22Rv1 (cell line): ENCODE data around the gene MCRIP1.

Experiments used
- ZFX ChIP-seq: fragments of 450-650 bp; IDR thresholded peaks from 2 replicates; pipeline ENCODE4 v1.6.1; 2017; ENCODE audit warnings: antibody characterized with exemption, borderline replicate concordance
- TF ChIP-seq, protein P1 (sequence below): fragments of 450-650 bp; IDR thresholded peaks from 2 replicates; pipeline ENCODE4 v1.5.1; 2017; ENCODE audit warnings: mild to moderate bottlenecking

DNA sequence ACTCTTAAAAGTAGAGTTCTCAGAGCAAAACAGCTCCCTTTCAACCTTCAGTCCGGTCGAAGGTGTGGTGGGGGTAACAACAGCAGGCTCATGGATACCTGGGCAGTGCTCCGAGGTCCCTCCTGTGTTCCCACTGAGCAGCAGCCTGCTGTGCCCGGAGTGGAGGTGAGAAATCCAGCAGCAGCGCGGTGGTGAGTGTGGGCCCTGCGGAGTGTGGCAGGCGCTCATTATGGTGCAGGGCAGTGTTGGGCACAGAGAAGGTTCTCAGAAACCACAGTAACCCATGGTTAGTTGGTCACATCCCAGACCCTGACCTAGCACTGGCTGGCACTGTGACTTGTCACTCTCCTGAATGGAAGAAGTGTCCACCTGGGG lies 32.3 kb upstream of the MCRIP1 start:
- TF ChIP-seq, protein P1, sequence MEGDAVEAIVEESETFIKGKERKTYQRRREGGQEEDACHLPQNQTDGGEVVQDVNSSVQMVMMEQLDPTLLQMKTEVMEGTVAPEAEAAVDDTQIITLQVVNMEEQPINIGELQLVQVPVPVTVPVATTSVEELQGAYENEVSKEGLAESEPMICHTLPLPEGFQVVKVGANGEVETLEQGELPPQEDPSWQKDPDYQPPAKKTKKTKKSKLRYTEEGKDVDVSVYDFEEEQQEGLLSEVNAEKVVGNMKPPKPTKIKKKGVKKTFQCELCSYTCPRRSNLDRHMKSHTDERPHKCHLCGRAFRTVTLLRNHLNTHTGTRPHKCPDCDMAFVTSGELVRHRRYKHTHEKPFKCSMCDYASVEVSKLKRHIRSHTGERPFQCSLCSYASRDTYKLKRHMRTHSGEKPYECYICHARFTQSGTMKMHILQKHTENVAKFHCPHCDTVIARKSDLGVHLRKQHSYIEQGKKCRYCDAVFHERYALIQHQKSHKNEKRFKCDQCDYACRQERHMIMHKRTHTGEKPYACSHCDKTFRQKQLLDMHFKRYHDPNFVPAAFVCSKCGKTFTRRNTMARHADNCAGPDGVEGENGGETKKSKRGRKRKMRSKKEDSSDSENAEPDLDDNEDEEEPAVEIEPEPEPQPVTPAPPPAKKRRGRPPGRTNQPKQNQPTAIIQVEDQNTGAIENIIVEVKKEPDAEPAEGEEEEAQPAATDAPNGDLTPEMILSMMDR, result no peak
- TF ChIP-seq ZFX, result no peak
